NCI-H2107 treated with DMSO at 0.1 percent for 48 hours (cell line): Measurements from ENCODE around the gene B4GALT1.

Source experiments
- DNase-seq: peaks from one replicate; lab custom pipeline; 2025; ENCODE audit not compliant: unreplicated experiment; lab: John Stamatoyannopoulos, UW

The B4GALT1 gene

GRCh38 chr9:33142535-33142934 lies 24.6 kb downstream of the B4GALT1 start:
- no peak for DNase-seq

GRCh38 chr9:33140401-33141360 lies 26.5 kb downstream of the B4GALT1 start:
- no peak for DNase-seq

- no peak for DNase-seq
These were observed 27.5 kb downstream of the B4GALT1 start for GRCh38 chr9:33139421-33140228.

- no peak for DNase-seq
These were observed 28.4 kb downstream of the B4GALT1 start for GRCh38 chr9:33138768-33139167.

GRCh38 chr9:33137781-33138264 lies 29.3 kb downstream of the B4GALT1 start:
- no peak for DNase-seq

GRCh38 chr9:33136721-33137670 lies 30.1 kb downstream of the B4GALT1 start:
- DNase-seq, result no peak

- DNase-seq, result no peak
These were observed 31.6 kb downstream of the B4GALT1 start for GRCh38 chr9:33135470-33135958.

GRCh38 chr9:33135031-33135461 lies 32.1 kb downstream of the B4GALT1 start:
- no peak for DNase-seq

GRCh38 chr9:33133186-33133585 lies 34.0 kb downstream of the B4GALT1 start:
- DNase-seq, result no peak

GRCh38 chr9:33131790-33132772 lies 35.1 kb downstream of the B4GALT1 start:
- DNase-seq, result no peak

GRCh38 chr9:33130961-33131789 lies 36.0 kb downstream of the B4GALT1 start:
- no peak for DNase-seq

- DNase-seq, result no peak
These were observed 37.0 kb downstream of the B4GALT1 start for GRCh38 chr9:33129886-33130881.

GRCh38 chr9:33129251-33129885 lies 37.8 kb downstream of the B4GALT1 start:
- DNase-seq, result no peak

- no peak for DNase-seq
These were observed 38.6 kb downstream of the B4GALT1 start for GRCh38 chr9:33128570-33128969.

- DNase-seq, result no peak
These were observed 39.3 kb downstream of the B4GALT1 start for GRCh38 chr9:33127881-33128280.
